GM18519 (cell line): ENCODE results near the gene WNT6.

Experiments
- ATAC-seq: cut with Tn5 transposase; IDR thresholded peaks from one replicate; pipeline ENCODE4 v1.9.1; 2021; ENCODE audit warnings: mild to moderate bottlenecking, moderate library complexity; ENCODE audit not compliant: unreplicated experiment, low FRiP score

The WNT6 gene

GRCh38 chr2:218875692-218876246 is 16.2 kb downstream of the WNT6 start:
- no peak for ATAC-seq

DNA sequence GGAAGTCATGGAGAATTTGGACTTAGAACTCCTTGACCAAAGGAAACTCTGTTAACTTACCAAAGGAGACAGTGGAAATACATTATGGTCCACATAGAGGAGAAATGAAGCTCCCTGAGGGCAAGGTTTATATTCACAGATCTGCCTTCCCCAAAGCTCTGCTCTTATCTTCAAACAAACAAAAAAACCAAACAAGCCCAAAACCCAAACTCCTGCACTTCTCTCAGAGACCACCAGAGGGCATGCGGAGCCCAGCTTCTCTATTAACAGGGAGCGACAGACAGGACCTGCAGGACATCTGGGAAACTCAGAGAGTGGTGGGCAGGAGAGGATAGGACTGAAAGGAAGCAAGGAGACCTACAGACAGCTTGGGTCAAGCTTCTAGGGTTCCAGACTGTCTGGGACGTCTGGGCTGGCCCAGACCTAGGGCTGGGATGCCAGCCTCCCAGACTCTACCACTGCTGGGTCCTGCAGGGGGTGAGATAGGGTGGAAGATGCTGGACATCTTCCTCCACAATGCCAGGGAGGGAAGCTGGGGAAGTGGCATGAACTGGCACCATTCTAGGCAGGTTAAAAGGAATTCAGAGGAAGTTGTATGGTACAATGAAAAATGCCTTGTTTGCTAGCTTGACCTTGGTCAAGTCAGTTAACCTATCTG is 17.1 kb downstream of the WNT6 start:
- ATAC-seq: no peak

GRCh38 chr2:218877331-218877730 is 17.7 kb downstream of the WNT6 start:
- ATAC-seq: no peak

DNA sequence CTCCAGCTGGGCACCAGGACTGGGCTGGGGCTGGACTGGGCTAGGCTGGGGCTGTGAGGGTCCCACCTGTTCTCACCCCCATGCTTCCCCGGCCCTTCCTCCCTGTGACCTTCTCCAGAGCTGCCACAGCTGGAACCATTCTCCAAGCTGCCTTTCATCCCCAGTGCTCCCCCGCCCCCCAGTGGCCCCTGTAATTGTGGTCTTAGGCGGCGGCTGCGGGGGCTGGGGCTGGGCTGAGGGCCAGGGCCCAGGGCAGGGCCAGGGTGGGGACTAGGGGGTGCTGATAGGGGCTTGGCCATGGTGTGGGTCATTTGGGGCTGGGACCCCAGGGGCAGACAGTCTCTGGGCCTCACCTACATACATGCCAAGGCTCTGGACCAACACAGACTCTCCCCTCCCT is 18.3 kb downstream of the WNT6 start:
- no peak for ATAC-seq

- ATAC-seq: no peak
These were observed 18.9 kb downstream of the WNT6 start for GRCh38 chr2:218878486-218878885.

DNA sequence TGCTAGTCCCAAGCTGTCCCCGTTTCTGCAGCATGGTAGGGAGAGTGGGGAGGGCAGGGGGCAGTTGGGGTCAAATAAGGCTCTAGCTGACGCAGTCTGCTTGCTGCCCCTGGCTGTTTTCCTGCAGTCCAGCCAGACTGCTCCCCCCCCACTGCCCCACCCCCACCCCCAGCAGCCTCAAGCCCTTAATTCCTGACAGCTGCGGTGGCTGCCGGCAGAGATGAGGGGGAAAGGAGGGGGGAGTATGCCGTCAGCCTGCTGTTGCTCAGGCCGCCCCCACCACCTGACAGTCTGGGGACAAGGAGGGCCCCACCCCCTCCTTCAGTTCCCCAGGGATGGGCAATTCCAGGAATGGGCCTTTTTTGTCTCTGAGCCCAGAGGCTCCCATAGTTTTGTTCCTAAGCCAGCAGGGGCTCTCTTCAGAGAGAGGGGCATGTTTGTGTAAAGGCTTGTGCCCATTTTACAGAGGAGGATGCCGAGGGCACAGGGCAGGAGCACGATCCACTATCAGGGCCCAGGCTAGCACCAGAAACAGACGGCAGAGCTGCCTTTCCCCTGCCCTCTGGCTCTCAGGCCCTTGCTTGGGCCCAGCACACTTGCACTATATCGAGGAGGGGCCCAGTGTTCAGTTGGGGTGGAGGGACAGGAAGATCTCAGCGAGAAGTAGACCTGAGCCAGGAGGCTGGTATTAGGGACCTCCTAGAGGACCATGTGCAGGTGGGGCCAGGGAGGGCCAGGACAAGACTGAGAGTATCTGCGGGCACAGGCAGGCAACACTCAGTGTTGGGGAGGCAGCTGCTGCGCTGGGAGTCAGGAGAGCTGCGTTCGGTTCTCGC is 19.5 kb downstream of the WNT6 start:
- ATAC-seq: no peak

DNA sequence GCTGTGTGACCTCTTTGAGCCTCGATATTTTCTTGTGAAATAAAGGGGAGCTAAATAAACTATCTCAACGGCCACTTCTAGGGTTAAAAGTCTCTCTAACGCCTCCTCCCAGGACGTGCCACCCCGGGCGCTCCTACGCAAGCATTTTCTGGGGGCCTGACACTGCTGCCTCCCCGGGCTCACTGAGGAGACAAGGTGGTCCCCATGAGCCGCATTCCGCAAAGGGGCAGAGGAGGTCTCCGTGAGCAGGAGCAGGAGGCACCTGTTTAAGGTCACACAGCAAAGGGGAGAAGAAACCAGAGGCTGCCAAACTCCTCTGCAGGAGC is 20.1 kb downstream of the WNT6 start:
- ATAC-seq: no peak

DNA sequence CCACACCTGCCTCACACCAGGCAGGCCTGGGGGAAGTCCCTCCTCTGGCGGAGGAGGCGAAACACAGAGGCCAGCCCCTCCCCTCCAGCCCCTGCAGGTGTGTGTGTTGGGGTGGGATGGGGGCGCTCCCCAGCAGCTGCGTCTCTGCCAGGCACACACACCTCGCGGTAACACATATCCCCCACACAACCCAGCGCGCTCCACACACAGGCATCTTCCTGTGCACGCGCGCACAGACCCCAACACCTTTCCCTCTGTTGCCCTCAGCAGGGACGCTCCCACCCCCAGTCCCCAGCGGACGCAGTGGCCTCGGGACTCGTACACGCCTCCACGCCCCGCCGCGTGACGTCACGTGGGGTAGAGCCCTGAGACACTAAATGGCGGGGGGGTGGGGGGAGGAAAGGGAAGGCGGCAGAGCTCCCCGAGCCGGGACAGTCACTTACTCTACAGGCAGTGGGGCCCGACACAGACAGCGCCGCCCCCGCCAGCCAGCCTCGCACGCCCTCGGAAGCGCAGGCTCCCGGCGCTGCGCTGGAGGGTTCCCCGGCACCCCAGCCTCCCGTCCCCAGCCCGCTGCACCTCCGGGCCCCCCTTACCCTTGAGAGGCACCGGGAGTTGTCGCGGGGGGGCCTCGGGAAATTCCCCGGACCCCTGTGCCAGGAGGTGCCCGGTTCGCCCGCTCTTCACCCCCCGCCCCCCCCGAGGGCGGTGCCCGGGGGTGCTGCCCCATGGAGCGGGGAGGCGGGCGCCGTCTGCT is 20.7 kb downstream of the WNT6 start, which contains the start of gene WNT10A:
TSS of gene WNT10A (plus strand) at position 751 of the 757 bp plus-strand sequence. CDS start 144 bp downstream, outside the sequence.
- peak; percentile 54 for ATAC-seq

DNA sequence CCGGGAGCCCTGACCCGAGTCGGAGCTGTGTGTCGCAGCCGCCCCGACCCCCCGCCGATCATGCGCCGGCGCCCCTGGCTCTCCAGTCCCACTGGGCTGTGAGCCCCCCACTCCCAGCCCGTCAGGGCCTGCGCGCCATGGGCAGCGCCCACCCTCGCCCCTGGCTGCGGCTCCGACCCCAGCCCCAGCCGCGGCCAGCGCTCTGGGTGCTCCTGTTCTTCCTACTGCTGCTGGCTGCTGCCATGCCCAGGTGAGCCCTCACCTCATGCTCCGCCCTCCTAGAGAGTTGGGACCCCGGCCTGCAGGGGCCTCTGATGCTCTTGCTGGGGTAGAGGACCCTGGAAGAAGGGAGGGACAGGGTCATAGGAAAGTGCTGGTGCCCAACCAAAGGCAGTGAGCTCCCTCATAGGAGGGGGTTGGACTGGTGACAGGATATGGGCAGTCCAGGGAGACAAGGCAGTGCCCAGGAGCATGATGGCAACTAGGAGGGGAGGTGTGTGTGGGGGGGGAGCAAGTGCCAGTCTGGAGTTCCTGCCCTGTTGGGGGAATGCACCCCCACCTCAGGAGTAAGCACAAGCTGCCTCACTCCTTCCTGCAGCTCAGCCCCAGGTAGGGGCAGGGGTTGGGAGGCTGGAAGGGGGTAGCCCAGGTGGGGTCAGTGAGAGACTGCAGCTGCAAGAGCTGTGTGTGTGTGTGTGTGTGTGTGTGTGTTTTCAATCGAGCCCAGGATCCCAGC is 21.4 kb downstream of the WNT6 start:
- no peak for ATAC-seq

GRCh38 chr2:218881744-218882460 is 22.3 kb downstream of the WNT6 start:
- ATAC-seq: no peak

- ATAC-seq: no peak
These were observed 22.8 kb downstream of the WNT6 start for GRCh38 chr2:218882461-218882816.

DNA sequence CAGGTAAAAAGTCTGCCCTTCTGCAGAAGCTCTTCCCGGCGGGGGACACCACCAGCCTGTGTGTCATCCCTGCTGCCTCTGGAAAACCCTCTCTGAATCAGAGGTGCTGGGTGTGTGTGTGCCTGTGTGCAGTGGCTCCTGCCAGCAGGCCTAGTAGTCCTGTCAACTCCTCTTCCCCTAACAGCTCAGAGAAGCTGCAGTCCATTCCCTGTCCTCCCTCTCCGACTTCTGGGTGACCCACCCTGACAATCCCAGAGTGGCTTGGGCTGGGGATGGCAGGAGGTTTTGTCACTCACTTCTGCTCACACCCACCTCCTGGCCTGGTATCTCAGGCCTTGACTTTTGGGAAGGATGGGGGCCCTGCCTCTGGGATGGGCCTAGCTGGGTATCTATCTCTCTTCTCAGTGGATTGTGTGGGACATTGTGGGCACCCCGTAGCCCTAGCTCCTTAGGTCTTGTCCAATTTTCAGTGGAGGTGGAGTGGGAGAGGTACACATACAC is 23.3 kb downstream of the WNT6 start:
- no peak for ATAC-seq

- ATAC-seq: no peak
These were observed 24.2 kb downstream of the WNT6 start for GRCh38 chr2:218883491-218884490.

- no peak for ATAC-seq
These were observed 24.9 kb downstream of the WNT6 start for GRCh38 chr2:218884519-218884918.

DNA sequence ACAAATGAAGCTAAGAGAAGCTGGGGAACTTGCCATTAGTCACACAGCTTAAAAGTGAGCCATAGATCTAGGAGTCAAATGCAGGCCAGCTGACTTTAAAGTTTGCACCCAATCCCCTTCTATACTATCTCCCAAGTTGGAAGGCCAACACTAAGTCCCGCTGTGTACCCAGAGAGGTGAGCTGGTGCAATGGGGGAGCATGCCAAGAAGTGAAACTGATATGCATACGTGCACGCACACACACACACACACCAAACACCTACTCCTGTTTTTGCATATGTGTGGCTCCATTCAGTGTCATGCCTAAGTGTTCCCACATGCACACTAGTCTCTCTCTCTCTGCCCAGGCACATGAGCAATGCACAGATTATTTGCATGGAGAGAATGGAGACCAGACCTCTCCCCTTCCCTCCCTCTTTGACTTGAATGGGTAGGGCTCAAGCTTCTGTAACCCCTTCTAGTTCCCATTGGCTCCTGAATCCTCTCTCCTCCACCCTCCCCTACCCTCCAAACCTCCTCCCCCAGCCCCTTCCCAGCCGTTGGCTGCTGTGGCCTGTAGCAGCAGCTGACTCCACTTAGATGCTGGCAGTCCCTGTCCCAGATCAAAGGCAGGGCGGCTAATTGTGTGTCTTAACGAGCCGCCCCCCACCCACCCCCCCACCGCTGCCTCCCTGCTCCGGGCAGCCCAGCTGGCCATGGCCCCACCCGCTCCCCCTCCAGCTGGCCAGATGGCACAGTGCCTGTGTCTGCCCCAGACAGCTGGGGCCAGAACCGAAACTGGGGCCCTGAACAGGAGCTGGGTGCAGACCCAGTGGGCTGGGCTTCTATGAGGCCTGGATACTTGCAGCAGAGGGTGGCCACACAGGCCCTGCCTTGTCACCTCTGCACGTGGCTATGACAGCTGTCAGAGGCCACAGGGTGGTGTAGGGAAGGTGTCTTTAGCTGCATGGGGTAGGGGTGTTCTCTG is 26.7 kb downstream of the WNT6 start:
- ATAC-seq: peak; percentile 65

DNA sequence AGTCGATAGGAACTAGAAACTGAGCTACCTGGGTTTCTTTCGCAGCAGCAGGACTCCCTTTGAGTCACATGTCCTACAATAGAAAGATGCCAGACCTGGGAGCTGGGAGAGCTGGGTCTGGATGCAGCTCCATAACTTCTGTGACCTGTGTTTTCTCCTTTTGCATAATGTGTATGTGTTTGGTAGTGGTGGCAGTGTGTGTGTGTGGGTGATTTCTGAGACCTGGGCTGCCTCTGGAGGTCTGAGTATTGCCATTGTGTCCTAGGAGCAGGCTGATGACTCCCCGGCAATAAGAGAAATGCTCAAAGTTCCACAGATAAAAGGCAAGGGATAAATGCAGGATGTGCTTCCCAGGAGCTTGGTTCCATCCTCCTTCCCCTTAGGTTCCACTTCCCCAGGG is 27.5 kb downstream of the WNT6 start:
- ATAC-seq: no peak

- no peak for ATAC-seq
These were observed 28.7 kb downstream of the WNT6 start for GRCh38 chr2:218888341-218888740.
